CD4-positive, alpha-beta T cell (primary cell): Measurements from ENCODE around the gene MBOAT1. TPM values are rescaled to one million over a fixed set of nuclear protein-coding genes. Genes with fewer than 3 reads are reported as not detected.

Experiments
- ATAC-seq: fragments of 200-7000 bp; cut with Tn5 transposase; one replicate; pipeline ENCODE4 v1.10.0; 2022; ENCODE audit warnings: mild to moderate bottlenecking; ENCODE audit not compliant: poor library complexity
- CTCF ChIA-PET: fragments of 350-600 bp; sonication (Branson Sonifier 250); formaldehyde crosslinking; loops from one replicate; lab custom pipeline; 2021; ENCODE audit warnings: antibody characterized with exemption, inconsistent platforms; lab: Charles Lee
- POLR2A ChIA-PET: fragments of 350-600 bp; sonication (Branson Sonifier 250); formaldehyde crosslinking; loops from one replicate; lab custom pipeline; 2021; ENCODE audit warnings: antibody characterized with exemption, inconsistent platforms; lab: Charles Lee
- DNase-seq, 14 experiments: peaks; one replicate each; pipeline ENCODE4 v3.0.0-alpha.2; 2013 to 2020; ENCODE audit warnings: mixed read lengths in 2 of 14
- H3K27ac ChIP-seq, 2 donors: one replicate each; pipeline versions ENCODE4 v1.5.1 to v1.7.0; 2013; ENCODE audit warnings: low read length in 2 of 2, low read depth in 1 of 2, mild to moderate bottlenecking in 1 of 2
- H3K27me3 ChIP-seq, 2 experiments: 1 replicate in 1 of 2; 2 replicates in 1 of 2; pipeline versions ENCODE4 v1.6.1 to v1.7.0; 2013; ENCODE audit warnings: low read length in 2 of 2, control low read depth in 1 of 2, mild to moderate bottlenecking in 1 of 2, moderate library complexity in 1 of 2; ENCODE audit not compliant: insufficient read depth in 2 of 2, control insufficient read depth in 1 of 2
- H3K36me3 ChIP-seq: one replicate; pipeline ENCODE4 v1.6.1; 2013; ENCODE audit warnings: low read length, control low read depth; ENCODE audit not compliant: insufficient read depth
- H3K4me1 ChIP-seq: one replicate; pipeline ENCODE4 v1.6.1; 2013; ENCODE audit warnings: low read length, control low read depth; ENCODE audit not compliant: insufficient read depth
- H3K4me3 ChIP-seq: one replicate; pipeline ENCODE4 v1.5.1; 2013; ENCODE audit warnings: mild to moderate bottlenecking, low read length, moderate library complexity
- H3K9me3 ChIP-seq, 2 experiments: 1 replicate in 1 of 2; 2 replicates in 1 of 2; pipeline versions ENCODE4 v1.6.1 to v1.7.0; 2013; ENCODE audit warnings: low read length in 2 of 2, mild to moderate bottlenecking in 2 of 2, control low read depth in 1 of 2, moderate library complexity in 1 of 2; ENCODE audit not compliant: control insufficient read depth in 1 of 2, insufficient read depth in 1 of 2
- H3K27ac Mint-ChIP-seq: one replicate; pipeline ENCODE4 v1.8.0; 2020; ENCODE audit warnings: mixed read lengths
- H3K27me3 Mint-ChIP-seq: one replicate; pipeline ENCODE4 v1.8.0; 2021; ENCODE audit warnings: mixed read lengths
- H3K36me3 Mint-ChIP-seq: one replicate; pipeline ENCODE4 v1.8.0; 2021; ENCODE audit warnings: low read depth, mixed read lengths
- H3K4me1 Mint-ChIP-seq: one replicate; pipeline ENCODE4 v1.8.0; 2021; ENCODE audit warnings: low read depth, mixed read lengths
- H3K4me3 Mint-ChIP-seq: one replicate; pipeline ENCODE4 v1.8.0; 2020; ENCODE audit warnings: mild to moderate bottlenecking, mixed read lengths
- H3K9me3 Mint-ChIP-seq: one replicate; pipeline ENCODE4 v1.8.0; 2020; ENCODE audit warnings: mixed read lengths
- CTCF ChIP-seq: fragments of 200-600 bp; IDR thresholded peaks from one replicate; pipeline ENCODE4 v1.8.0; 2022; ENCODE audit warnings: antibody characterized with exemption, mild to moderate bottlenecking
- intact Hi-C, 2 experiments: fragments of 100-400 bp; cut with DNase I in 1 of 2; cut with micrococcal nuclease in 1 of 2; formaldehyde crosslinking; loops; one replicate each; pipeline versions ENCODE4 v1.15.1 to v1.9.0; 2023 to 2025; cut with DNase I, micrococcal nuclease
- total RNA-seq, 174 experiments: library from RNA in 2 of 174; stranded (reverse) in 2 of 174; gene quantifications; one replicate each; pipeline ENCODE4 v1.2.3 and lab custom pipeline; 2021 to 2026

MBOAT1 gene
- total RNA-seq, 2 experiments from 2014 or later = 17.2 to 18.5 TPM

GRCh38 chr6:20210158-20210557, 2.1 kb downstream of the MBOAT1 start:
- H3K36me3 Mint-ChIP-seq = peaks cover 11% of the 10 kb centered on the region
- no peak for TF ChIP-seq CTCF
- peaks cover 73% of the 10 kb centered on the region for H3K4me1 Mint-ChIP-seq
- Histone ChIP-seq H3K36me3 (no peaks in the 10 kb centered on the region), H3K4me1 (peaks cover 48% of the 10 kb centered on the region), H3K4me3 (no peak overlapping the region), H3K27ac (peak overlapping the region in 1 of 2 donors; percentile 37), H3K9me3 (no peaks in the 10 kb centered on the region), H3K27me3 (no peaks in the 10 kb centered on the region)
- no peak for ATAC-seq
- H3K27ac Mint-ChIP-seq = peak overlapping the region; percentile 97
- ChIA-PET CTCF (no interaction called here), POLR2A (no interaction called here)
- H3K9me3 Mint-ChIP-seq = no peaks in the 10 kb centered on the region
- H3K4me3 Mint-ChIP-seq = peak overlapping the region; percentile 59
- intact Hi-C loops = loop anchor here (5.0 kb wide), 4 partner anchors 38 to 1948 kb away; partner anchors contain the start of genes E2F3 (in 2 of the 2) and DEK (in 1 of the 2)
- no peaks in the 10 kb centered on the region for H3K27me3 Mint-ChIP-seq
- DNase-seq = peak in 1 of 14 experiments; percentile 22

- Mint-ChIP-seq H3K27me3 (no peaks in the 10 kb centered on the region), H3K9me3 (no peaks in the 10 kb centered on the region), H3K4me3 (peak overlapping the region; percentile 59), H3K4me1 (peaks cover 86% of the 10 kb centered on the region), H3K36me3 (peaks cover 11% of the 10 kb centered on the region), H3K27ac (peak overlapping the region; percentile 97)
- Histone ChIP-seq H3K9me3 (no peaks in the 10 kb centered on the region), H3K36me3 (no peaks in the 10 kb centered on the region), H3K4me3 (no peak overlapping the region), H3K4me1 (peaks cover 61% of the 10 kb centered on the region), H3K27me3 (no peaks in the 10 kb centered on the region), H3K27ac (peak overlapping the region in 1 of 2 donors; percentile 37)
- TF ChIP-seq CTCF = no peak
- POLR2A ChIA-PET = interaction anchor here (0.7 kb wide), 1 partner anchor 194 kb away, joined by 3 read pairs; no protein-coding TSS in a partner anchor
- CTCF ChIA-PET = no interaction called here
- intact Hi-C loops = loop anchor here in 1 of 2 experiments (5.0 kb wide), 1 partner anchor 328 kb away; no protein-coding TSS in a partner anchor
- DNase-seq = no peak
- ATAC-seq = no peak
Measured at GRCh38 chr6:20208687-20209378, 3.4 kb downstream of the MBOAT1 start.

GRCh38 chr6:20207088-20207418, 5.2 kb downstream of the MBOAT1 start:
- CTCF ChIA-PET = no interaction called here
- Mint-ChIP-seq H3K4me1 (peaks cover 91% of the 10 kb centered on the region), H3K4me3 (peak overlapping the region; percentile 84), H3K9me3 (no peaks in the 10 kb centered on the region), H3K27me3 (no peaks in the 10 kb centered on the region), H3K36me3 (peaks cover 5% of the 10 kb centered on the region), H3K27ac (peak overlapping the region; percentile 88)
- Histone ChIP-seq H3K27ac (peak overlapping the region in 1 of 2 donors; percentile 62), H3K27me3 (no peaks in the 10 kb centered on the region), H3K9me3 (no peaks in the 10 kb centered on the region), H3K4me1 (peaks cover 59% of the 10 kb centered on the region), H3K4me3 (peak overlapping the region; percentile 42), H3K36me3 (no peaks in the 10 kb centered on the region)
- no peak for TF ChIP-seq CTCF
- intact Hi-C loops = loop anchor here in 1 of 2 experiments (5.0 kb wide), 1 partner anchor 330 kb away; no protein-coding TSS in a partner anchor
- no peak for DNase-seq
- ATAC-seq = no peak
- POLR2A ChIA-PET = interaction anchor here (1.0 kb wide), 2 partner anchors 10 to 113 kb away, joined by 3 to 4 read pairs; no protein-coding TSS in a partner anchor
